ENCODE results near the gene TNPO2.
"Not testable (repeated sequence)": the region's sequence is repeated elsewhere in the genome, so short reads cannot be mapped to it uniquely, and the experiment has no call there.

Gene TNPO2

DNA sequence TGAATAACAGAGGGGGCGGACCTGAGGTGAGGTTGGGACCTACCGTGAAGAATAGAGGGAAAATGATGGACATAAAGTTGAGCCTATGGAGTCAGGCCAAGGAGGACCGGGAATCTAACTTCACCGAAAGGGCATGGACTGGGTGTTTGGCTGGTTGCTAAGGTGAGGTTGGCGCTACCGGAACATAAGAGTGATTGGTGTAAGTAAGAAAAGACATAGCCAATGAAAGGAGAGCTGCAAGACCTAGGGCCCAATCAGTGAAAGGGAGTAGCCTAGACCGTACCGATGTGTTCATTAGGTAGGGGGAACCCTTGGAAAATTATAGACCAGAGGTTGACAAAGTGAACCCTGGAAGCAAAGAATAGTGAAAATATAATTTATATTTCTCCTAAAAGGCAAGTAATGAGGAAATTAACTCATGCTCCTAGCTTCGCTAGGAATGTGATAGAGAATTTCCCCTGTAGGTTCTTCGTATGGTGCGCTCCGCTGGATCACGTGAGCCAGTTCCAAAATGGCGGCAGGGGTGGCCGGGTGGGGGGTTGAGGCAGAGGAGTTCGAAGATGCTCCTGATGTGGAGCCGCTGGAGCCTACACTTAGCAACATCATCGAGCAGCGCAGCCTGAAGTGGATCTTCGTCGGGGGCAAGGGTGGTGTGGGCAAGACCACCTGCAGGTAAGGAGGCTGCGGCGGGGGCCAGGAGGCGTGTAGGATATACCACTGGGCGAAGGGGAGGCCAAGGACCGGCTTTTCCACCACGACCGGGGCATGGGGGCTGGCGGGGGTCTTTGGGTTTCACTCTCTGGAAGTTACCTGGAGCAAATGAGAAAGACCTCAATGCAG lies 13.5 kb upstream of the TNPO2 start, which contains the start of gene GET3:
Gene GET3, plus strand, starts transcription at position 503 of the 840 bp plus-strand sequence. Its CDS starts 9 bp downstream, at position 512.
- DNase-seq = peak; percentile 95

DNA sequence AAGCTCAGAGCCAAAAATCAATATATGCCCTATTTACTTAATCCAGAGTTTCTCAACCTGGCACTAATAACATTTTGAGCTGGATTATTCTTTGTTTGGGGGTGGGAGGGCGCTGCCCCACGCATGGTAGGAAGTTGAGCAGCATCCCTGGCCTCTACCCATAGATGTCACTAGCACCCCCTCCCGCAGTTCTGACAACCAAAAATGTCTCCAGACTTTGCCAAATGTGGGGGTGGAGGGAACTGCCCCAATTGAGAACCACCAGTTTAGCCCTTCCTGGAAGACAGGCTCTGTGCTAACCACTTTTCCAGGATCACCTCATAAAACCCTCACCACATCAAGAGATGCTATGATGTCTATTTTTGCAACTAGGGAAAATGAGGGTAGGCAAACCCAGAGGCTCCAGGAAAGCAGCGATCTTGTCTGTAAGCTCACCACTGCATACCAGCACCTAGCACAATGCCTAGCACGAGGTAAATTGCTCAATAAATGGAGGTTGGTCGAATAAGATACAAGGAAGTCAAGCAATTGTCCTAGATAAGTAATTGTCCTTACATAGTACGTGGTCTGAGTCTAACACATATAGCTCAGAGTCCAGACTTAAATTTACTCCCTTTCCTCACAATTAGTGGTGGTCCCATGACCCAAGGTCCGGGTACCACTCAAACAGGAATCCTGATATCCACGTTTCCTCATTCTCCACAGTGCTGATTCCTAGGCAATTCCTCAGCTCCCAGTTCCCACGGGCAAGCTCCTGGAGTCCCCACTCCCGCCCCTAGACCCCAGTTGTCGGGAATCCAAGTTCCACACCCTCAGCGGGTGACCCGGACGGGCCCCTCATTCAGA lies 9.9 kb upstream of the TNPO2 start:
- DNase-seq = no peak

GRCh38 chr19:12731337-12731736 lies 7.6 kb upstream of the TNPO2 start:
- no peak for DNase-seq

DNA sequence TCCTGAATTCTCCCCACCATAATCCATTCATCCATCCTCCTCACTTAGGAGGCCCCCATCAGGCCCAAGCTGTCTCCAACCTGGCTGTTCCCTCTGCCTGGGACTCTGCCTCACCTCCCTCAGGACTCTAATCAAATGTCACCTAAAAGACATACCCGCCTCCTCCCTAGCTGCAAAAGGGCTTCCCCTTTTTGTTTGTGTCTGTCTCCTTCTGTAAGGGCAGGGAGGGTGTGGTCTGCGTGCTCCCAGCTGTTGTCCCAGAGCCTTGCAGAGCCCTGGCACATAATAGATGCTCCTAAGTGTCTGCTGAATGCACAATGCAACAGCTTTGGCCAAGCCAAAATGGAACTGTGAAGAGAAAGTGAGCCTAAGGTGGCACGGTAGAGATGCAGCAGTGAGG lies 6.3 kb upstream of the TNPO2 start:
- no peak for DNase-seq

DNA sequence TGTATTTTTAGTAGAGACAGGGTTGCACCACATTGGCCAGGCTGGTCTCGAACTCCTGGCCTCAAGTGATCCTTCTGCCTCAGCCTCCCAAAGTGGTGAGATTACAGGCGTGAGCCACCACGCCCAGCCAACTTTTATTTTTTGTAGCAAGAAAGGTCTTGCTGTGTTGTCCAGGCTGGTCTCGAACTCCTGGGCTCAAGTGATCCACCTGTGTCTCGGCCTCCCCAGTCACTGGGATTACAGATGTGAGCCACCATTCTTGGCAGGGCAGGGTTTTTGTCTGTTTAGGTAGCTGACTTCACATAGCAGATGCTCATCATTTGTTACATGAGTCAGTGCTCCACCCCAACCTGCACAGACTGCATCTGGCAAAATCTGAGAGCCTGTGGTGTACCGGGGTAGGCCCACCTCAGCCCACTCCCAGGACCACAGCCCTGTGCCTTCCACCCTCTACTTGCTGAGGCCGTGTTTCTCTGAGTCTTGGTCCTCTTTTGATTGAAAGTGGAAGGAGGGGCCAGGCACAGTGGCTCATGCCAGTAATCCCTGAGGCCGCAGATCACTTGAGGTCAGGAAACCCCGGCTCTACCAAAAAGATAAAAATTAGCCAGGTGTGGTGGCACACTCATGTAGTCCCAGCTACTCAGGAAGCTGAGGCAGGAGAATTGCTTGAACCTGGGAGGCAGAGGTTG lies 4.2 kb upstream of the TNPO2 start:
- DNase-seq = no peak

- DNase-seq = no peak
These were observed 3.2 kb upstream of the TNPO2 start for GRCh38 chr19:12726988-12727316.

DNA sequence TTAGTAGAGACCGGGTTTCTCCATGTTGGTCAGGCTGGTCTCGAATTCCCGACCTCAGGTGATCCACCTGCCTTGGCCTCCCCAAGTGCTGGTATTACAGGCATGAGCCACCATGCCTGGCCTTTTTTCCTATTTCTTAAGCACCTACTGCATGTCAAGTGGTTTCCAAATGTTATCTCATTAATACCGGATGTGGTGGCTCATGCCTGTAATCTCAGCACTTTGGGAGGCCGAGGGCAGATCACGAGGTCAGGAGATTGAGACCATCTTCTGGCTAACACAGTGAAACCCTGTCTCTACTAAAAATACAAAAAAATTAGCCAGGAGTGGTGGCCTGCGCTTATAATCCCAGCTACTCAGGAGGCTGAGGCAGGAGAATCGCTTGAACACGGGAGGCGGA lies 1.9 kb upstream of the TNPO2 start:
- DNase-seq = not testable (repeated sequence)

GRCh38 chr19:12723381-12723640 lies 421 bp downstream of the TNPO2 start:
- DNase-seq = no peak

DNA sequence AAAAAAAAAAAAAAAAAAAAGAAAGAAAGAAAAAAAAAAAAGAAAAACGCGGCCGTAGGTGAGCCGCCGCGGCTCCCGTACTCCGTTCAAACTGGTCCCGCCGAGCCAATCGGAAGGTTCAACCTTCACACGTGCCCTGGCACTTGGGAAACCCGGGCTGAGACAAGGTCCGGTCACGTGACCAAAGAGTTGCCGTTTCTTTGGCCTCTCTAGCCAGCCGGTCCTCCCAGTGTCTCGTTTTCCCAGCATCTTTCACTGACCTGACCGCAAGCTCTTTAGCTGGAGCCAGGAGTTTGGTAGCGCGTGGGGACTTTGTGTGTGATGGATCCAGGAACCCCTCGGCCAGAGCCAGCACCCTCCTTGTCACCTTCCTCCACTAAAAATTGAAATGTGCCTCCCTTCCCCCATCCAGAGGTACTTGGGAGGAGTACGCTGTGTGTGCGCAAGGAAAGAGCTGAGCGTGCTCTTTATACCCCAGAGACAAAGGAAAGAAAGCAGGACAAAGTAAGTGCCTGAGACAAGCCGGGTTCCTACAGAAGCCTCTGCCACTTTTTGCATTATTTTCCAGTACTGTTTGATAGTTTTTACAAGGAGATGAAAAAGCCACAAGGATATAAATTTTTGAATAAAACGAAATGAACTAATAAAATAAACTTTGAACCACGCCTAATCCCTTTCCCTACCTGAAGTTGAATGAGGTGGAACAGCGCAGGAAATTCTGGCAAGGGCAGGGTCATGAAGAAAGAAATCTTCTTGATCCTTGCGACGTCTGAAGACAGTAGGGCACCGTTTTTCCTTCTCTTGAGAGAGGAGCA lies 959 bp downstream of the TNPO2 start:
- DNase-seq = peak; percentile 99

DNA sequence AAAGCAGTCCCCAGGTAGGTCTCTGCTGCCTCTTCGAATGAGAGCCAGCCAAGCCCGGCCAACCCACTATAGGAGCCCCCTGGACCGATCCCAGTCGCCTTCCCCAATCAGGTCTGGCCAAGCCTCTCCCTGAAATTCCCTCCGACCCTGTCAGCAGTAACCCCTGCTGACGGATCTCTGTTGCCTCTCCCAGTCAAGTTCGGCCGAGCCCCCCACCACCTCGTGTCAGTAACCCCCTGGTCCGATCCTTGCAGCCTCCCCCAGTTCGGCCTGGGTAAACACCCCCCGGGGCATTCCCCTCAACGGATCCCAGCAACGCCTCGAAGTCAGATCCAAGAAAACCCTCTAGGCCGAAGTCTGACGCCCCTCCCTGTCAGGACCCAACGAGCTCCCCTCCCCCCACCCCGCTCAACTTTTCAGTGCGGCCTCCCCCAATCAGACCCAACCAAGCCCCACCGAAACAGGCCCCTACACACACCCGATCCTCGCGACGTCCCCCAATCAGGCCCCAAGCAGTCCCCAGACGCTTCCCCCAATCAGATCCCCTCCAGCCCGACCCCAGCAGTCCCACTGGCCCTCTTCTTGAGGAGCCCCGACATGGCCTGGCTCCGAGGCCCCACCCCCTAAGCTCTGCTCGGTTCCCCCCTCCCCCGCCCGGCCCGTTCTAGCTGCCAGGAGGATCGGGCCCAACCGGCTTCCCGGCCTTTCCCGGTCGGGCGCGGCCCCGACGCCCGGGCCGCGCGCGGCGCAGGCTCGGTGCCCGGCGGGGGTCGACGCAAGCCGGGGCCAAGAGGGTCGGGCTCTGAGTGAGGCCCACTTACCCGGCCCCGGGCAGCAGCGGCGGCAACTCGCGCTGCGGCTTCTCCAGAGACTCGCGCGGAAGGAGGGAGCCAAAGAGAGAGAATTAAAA lies 1.8 kb downstream of the TNPO2 start:
- no peak for DNase-seq

- DNase-seq = no peak
These were observed 2.7 kb downstream of the TNPO2 start for GRCh38 chr19:12720851-12721655.

- DNase-seq = no peak
These were observed 3.4 kb downstream of the TNPO2 start for GRCh38 chr19:12720296-12720695.

- DNase-seq = no peak
These were observed 7.8 kb downstream of the TNPO2 start for GRCh38 chr19:12715929-12716328.

DNA sequence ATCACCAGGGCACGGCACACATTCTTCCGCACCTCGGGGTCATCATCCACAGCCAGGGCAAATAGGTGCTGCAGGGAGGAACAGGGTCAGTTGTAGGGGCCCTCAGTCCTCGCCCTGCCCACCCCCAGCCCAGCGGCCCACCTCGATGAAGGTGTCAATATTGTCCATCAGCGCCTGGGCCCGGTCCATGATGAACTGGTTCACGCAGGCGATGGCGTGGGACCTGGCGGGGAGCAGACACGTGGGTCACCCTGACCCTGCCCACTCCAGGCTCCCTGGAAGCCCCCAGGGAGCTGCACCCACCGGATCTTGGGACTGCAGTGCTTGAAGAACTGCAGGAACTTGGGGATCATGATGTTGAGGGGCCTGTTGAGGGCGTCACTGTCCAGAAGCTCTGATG lies 8.6 kb downstream of the TNPO2 start:
- no peak for DNase-seq

DNA sequence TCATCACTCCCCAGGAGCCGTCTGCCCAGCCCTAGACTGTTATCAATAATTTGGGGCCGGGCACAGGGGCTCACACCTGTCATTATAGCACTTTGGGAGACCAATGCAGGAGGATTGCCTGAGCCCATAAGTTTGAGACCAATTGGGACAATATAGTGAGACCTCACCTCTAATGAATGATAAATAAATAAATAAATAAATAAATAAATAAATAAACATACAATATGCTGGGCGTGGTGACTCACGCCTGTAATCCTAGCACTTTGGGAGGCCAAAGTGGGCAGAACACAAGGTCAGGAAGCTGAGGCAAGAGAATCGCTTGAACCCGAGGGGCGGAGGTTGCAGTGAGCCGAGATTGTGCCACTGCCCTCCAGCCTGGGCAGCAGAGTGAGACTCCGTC lies 10.4 kb downstream of the TNPO2 start:
- not testable (repeated sequence) for DNase-seq

GRCh38 chr19:12712077-12712476 lies 11.7 kb downstream of the TNPO2 start:
- DNase-seq = not testable (repeated sequence)

DNA sequence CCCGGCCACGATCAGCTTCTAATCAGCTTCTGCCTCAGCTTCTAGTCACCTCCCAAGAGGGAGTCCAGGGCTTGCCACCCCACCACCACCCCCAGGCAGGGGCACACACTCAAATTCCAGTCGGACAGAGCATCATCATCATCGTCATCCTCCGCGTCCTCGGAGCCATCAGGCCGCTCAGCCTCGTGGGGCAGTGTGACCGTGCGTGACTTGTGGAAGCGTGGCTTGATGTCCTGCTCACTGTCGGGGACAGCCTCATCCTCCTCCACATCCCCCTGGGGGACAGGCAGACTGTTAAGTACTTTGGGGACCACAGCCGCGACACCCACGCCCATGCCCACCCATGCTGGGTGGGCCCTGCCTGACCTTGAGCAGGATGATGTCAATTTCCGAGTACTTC lies 12.5 kb downstream of the TNPO2 start:
- DNase-seq = no peak

DNA sequence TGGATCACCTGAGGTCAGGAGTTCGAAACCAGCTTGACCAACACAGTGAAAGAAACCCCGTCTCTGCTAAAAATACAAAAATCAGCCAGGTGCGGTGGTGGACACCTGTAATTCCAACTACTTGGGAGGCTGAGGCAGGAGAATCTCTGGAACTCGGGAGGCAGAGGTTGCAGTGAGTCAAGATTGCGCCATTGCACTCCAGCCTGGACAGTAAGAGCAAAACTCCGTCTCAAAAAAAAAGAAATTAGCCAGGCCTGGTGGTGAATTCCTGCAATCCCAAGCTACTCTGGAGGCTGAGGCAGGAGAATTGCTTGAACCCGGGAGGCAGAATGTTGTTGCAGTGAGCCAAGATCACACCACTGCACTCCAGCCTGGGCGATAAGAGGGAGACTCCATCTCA lies 15.1 kb downstream of the TNPO2 start:
- DNase-seq = no peak

DNA sequence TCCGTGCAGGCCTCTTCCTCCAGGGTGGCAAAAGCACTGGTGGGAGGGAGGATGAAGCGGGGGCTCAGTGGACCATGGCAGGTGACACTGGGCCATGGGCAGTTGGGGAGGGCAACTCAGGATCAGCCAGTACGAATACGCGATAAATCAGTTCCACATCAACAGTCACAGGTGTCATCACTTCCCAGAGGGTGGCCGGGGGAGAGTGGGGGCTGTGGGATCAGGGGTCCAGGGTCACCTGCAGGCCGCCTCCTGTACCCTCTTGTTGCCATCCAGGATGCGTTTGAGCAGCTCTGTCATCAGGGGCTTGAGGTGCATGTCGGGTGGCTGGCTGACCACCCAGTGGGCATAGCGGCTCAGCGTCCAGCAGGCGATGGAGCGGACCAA lies 17.4 kb downstream of the TNPO2 start:
- DNase-seq = no peak

GRCh38 chr19:12705654-12706331 lies 17.9 kb downstream of the TNPO2 start:
- no peak for DNase-seq

Data from midbrain (tissue), 1 donor.